Lower lobe of right lung (tissue), 2 donors: ENCODE data around the gene FAM111A. TPM values are rescaled to one million over a fixed set of nuclear protein-coding genes. Genes with fewer than 3 reads are reported as not detected.
A peak's percentile ranks its signal among the peaks of the same experiment; 100 is the strongest.

Experiments
- ATAC-seq, 2 donors: fragments of 200-7000 bp; cut with Tn5 transposase; one replicate each; pipeline ENCODE4 v1.9.1; 2020 to 2022; ENCODE audit warnings: mild to moderate bottlenecking in 2 of 2, moderate library complexity in 2 of 2
- DNase-seq: peaks from one replicate; pipeline ENCODE4 v3.0.0-alpha.2; 2020
- H3K27ac ChIP-seq: fragments of 200-600 bp; one replicate; pipeline ENCODE4 v1.8.0; 2022
- H3K27me3 ChIP-seq: fragments of 200-600 bp; one replicate; pipeline ENCODE4 v1.8.0; 2022; ENCODE audit warnings: low read depth
- H3K36me3 ChIP-seq: fragments of 200-600 bp; one replicate; pipeline ENCODE4 v1.8.0; 2022; ENCODE audit warnings: mild to moderate bottlenecking
- H3K4me1 ChIP-seq: fragments of 200-600 bp; one replicate; pipeline ENCODE4 v1.8.0; 2022
- H3K4me3 ChIP-seq: fragments of 200-600 bp; one replicate; pipeline ENCODE4 v1.8.0; 2022; ENCODE audit warnings: mild to moderate bottlenecking
- H3K9me3 ChIP-seq: fragments of 200-600 bp; one replicate; pipeline ENCODE4 v1.8.0; 2022
- CTCF ChIP-seq: fragments of 200-600 bp; IDR thresholded peaks from one replicate; pipeline ENCODE4 v1.8.0; 2022; ENCODE audit warnings: antibody characterized with exemption, mild to moderate bottlenecking
- intact Hi-C: fragments of 100-400 bp; cut with DNase I; formaldehyde crosslinking; loops from one replicate; pipeline ENCODE4 v1.11.0; 2022
- total RNA-seq: library from RNA; stranded (reverse); fragmentation: NEBNext Ultra II Directional; extraction: Animal tissue kit (Norgen Biotek cat#: 25700); gene quantifications from one replicate; pipeline ENCODE4 v1.2.1, GENCODE V29; 2021
- donor health status: DM: no; HTN: yes; CAD: no; lungs with severe emphysema.

The FAM111A gene
- total RNA-seq, 1 donor from 2014 or later: 68.4 TPM

DNA sequence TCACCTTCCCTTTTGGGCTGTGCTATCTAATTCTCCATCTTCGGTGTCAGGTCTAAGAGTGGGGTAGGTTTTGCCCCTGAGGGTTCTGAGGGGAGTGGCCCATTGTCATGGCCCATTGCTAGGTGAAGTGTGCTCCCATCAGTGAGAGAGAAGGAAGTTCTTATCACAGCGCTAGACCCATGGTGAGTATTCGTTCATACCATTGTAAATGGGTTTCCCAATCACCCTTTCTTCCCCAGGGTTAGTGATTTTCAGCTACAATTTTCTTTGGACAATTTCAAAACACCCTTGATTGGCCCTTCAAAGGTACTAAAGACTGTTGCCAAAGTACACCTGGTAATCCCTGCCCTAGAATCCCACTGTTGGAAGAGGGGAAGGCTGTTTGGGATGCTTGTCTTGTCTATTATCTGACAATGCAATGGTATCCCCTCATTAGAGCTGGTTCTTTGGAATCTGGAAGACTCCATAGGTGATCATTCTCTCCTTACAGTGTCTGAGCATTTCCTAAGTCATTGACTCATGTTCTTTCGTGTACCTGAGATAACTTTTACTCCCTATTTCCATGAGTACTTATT, 49.9 kb downstream of the FAM111A start:
- no peak for ATAC-seq
- DNase-seq: no peak
- Histone ChIP-seq H3K36me3 (peaks cover 66% of the 10 kb centered on the region), H3K9me3 (no peaks in the 10 kb centered on the region), H3K27me3 (no peaks in the 10 kb centered on the region), H3K27ac (no peak overlapping the region), H3K4me1 (peaks cover 47% of the 10 kb centered on the region), H3K4me3 (peak overlapping the region; percentile 27)
- intact Hi-C loops: no loop called here
- TF ChIP-seq CTCF: no peak

DNA sequence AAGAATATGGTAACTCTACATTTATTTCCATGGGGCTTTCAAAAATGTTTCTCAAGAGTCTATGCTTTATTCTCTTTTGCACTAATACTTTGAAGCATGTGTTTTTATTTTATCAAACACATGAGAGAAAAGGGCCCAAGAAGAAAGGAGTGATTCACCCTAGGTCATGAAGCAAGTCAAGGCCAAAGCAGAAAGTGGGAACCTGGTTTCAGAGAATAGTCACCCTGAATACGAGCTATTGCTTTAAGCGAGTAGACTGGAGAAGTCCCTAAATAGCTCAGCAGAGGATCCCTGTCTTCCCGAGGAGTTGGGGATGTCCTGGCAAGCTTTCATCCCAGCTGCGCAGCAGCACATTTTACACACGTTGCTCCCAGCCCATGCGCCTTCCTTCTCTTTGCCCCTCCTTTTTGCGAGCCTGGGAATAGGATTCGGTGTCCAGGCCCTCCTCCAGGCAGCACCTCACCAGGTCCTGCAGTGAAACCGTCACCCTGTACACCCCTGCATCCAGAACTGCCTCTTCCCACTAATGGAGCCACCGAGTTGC, 51.0 kb downstream of the FAM111A start:
- peak overlapping the region; percentile 27 for H3K4me3 ChIP-seq
- peaks cover 66% of the 10 kb centered on the region for H3K36me3 ChIP-seq
- H3K27ac ChIP-seq: no peak overlapping the region
- DNase-seq (no peak), ATAC-seq (no peak)
- H3K9me3 ChIP-seq: no peaks in the 10 kb centered on the region
- H3K4me1 ChIP-seq: peaks cover 47% of the 10 kb centered on the region
- intact Hi-C loops: no loop called here
- H3K27me3 ChIP-seq: no peaks in the 10 kb centered on the region
- TF ChIP-seq CTCF: no peak

GRCh38 chr11:59195586-59195985, 52.9 kb downstream of the FAM111A start:
- DNase-seq: no peak
- peaks cover 38% of the 10 kb centered on the region for H3K4me1 ChIP-seq
- ATAC-seq: no peak
- H3K27me3 ChIP-seq: no peaks in the 10 kb centered on the region
- intact Hi-C loops: no loop called here
- no peak overlapping the region for H3K27ac ChIP-seq
- no peak for TF ChIP-seq CTCF
- H3K9me3 ChIP-seq: no peaks in the 10 kb centered on the region
- H3K4me3 ChIP-seq: no peak overlapping the region
- H3K36me3 ChIP-seq: peaks cover 74% of the 10 kb centered on the region

DNA sequence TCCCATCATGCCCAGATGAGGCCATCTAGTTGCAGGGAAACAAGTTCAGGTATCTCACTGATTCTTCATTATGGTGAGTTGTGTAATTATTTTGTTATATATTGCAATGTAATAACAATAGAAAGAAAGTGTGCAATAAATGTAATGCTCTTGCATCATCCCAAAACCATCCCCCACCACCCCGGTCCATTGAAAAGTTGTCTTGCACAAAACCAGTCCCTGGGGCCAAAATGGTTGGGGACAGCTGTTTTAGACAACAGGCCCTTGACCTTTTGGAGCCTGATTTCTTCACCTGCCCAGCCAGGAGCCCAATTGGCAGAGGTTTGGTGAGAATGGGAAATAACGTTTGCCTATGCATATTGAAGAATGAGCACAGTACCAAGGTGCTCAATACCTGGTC, 54.1 kb downstream of the FAM111A start:
- Histone ChIP-seq H3K27ac (no peak overlapping the region), H3K4me1 (peaks cover 35% of the 10 kb centered on the region), H3K9me3 (no peaks in the 10 kb centered on the region), H3K4me3 (no peak overlapping the region), H3K36me3 (peaks cover 73% of the 10 kb centered on the region), H3K27me3 (no peaks in the 10 kb centered on the region)
- no peak for ATAC-seq
- no peak for TF ChIP-seq CTCF
- DNase-seq: no peak
- intact Hi-C loops: no loop called here

- no peak for TF ChIP-seq CTCF
- DNase-seq (peak; percentile 86), ATAC-seq (peak; percentile 86 to 88)
- H3K4me1 ChIP-seq: peaks cover 35% of the 10 kb centered on the region
- no peaks in the 10 kb centered on the region for H3K27me3 ChIP-seq
- H3K36me3 ChIP-seq: peaks cover 70% of the 10 kb centered on the region
- H3K9me3 ChIP-seq: no peaks in the 10 kb centered on the region
- no peak overlapping the region for H3K27ac ChIP-seq
- intact Hi-C loops: no loop called here
- H3K4me3 ChIP-seq: no peak overlapping the region
Measured at GRCh38 chr11:59197991-59198390, 55.3 kb downstream of the FAM111A start.
